ENCODE measurements around the gene EFNA3. TPM values are rescaled to one million over a fixed set of nuclear protein-coding genes. Genes with fewer than 3 reads are reported as not detected.

Gene EFNA3
- total and polyA plus RNA-seq, 9 of the 15 experiments (the other 6 are each of a cell fraction or from before 2014, with no cell fraction given), result 0.59 to 7.9 (median 4.7) TPM

DNA sequence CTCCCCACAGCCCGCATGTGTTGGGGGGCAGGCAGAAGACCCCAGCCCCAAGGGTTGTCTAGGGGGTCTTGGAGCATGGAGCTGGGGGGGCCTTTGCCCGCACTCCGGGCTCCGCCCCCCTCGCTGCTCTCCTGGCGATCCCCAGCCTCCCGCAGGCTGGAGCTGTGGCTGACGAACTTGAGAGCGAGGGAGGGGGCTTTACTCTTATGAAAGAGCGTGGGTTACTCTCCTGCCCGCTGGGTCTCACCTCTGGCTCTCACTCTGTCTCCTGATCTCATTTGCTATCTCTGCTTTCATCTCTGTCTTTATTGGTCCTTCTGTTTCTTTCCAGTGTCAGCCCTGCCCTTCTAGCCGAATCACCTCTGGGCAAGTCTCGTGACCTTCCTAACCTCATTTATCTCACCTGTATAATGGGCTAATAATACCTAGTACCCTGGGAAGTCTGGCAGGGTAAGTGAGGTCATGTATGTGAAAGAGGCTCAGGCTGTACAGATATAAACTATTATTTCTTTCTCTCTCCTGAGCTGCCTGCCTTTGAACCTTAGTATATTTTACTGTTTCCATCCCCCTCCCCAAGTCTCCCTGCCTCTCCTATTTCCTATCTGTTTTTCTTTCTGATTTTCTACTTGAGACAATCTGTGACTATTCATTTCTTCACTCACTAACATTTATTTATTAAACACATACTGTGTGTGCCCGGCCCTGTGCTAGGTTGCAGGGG, 14.4 kb upstream of the EFNA3 start (continued):
- TF ChIP-seq HDAC2 (IDR thresholded peaks at IDR 0.05) (peak; percentile 98), KLF16 (IDR thresholded peaks at IDR 0.05) (no peak), HMGN3 (IDR thresholded peaks at IDR 0.05; ENCODE audit: borderline replicate concordance, extremely low read depth, insufficient read length, low read depth, low read length) (no peak), TOE1 (IDR thresholded peaks at IDR 0.05; ENCODE audit: borderline replicate concordance) (peak; percentile 74; the same call in 1 of the 2 replicates), TOE1 (CRISPR knock-in tag; IDR thresholded peaks at IDR 0.05; ENCODE audit: borderline replicate concordance, low read depth) (no peak), MAZ (CRISPR knock-in tag; conservative IDR thresholded peaks at IDR 0.05 in 1 of 2, IDR thresholded peaks at IDR 0.05 in 1 of 2) (peak; percentile 2 to 18; a peak in 1 of 4 replicates), SETDB1 (IDR thresholded peaks at IDR 0.05; ENCODE audit: low read length) (no peak), NFATC3 (IDR thresholded peaks at IDR 0.05) (no peak), RAD51 (IDR thresholded peaks at IDR 0.05; ENCODE audit: borderline replicate concordance, low read depth) (peak; percentile 13; the same call in 1 of the 2 replicates), ERF (CRISPR knock-in tag; IDR thresholded peaks at IDR 0.05) (no peak), KDM5B (IDR thresholded peaks at IDR 0.05; ENCODE audit: insufficient replicate concordance, low read depth, low read length) (peak; percentile 28), ZNF212 (CRISPR knock-in tag; IDR thresholded peaks at IDR 0.05) (no peak), STAG1 (CRISPR knock-in tag; IDR thresholded peaks at IDR 0.05; ENCODE audit: borderline replicate concordance) (no peak), TEAD1 (CRISPR knock-in tag; IDR thresholded peaks at IDR 0.05) (no peak), TEAD2 (tag; IDR thresholded peaks at IDR 0.05) (no peak)
- TF ChIP-seq, protein P1, sequence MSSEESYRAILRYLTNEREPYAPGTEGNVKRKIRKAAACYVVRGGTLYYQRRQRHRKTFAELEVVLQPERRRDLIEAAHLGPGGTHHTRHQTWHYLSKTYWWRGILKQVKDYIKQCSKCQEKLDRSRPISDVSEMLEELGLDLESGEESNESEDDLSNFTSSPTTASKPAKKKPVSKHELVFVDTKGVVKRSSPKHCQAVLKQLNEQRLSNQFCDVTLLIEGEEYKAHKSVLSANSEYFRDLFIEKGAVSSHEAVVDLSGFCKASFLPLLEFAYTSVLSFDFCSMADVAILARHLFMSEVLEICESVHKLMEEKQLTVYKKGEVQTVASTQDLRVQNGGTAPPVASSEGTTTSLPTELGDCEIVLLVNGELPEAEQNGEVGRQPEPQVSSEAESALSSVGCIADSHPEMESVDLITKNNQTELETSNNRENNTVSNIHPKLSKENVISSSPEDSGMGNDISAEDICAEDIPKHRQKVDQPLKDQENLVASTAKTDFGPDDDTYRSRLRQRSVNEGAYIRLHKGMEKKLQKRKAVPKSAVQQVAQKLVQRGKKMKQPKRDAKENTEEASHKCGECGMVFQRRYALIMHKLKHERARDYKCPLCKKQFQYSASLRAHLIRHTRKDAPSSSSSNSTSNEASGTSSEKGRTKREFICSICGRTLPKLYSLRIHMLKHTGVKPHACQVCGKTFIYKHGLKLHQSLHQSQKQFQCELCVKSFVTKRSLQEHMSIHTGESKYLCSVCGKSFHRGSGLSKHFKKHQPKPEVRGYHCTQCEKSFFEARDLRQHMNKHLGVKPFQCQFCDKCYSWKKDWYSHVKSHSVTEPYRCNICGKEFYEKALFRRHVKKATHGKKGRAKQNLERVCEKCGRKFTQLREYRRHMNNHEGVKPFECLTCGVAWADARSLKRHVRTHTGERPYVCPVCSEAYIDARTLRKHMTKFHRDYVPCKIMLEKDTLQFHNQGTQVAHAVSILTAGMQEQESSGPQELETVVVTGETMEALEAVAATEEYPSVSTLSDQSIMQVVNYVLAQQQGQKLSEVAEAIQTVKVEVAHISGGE (CRISPR knock-in tag; IDR thresholded peaks at IDR 0.05), result 0 out of 6 replicates have a peak, but pooled peaks of 1 of the 3 experiments have one; percentile 14
- TF ChIP-seq, protein P2, sequence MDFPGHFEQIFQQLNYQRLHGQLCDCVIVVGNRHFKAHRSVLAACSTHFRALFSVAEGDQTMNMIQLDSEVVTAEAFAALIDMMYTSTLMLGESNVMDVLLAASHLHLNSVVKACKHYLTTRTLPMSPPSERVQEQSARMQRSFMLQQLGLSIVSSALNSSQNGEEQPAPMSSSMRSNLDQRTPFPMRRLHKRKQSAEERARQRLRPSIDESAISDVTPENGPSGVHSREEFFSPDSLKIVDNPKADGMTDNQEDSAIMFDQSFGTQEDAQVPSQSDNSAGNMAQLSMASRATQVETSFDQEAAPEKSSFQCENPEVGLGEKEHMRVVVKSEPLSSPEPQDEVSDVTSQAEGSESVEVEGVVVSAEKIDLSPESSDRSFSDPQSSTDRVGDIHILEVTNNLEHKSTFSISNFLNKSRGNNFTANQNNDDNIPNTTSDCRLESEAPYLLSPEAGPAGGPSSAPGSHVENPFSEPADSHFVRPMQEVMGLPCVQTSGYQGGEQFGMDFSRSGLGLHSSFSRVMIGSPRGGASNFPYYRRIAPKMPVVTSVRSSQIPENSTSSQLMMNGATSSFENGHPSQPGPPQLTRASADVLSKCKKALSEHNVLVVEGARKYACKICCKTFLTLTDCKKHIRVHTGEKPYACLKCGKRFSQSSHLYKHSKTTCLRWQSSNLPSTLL (IDR thresholded peaks at IDR 0.05), result no peak
- TF ChIP-seq, protein P3, sequence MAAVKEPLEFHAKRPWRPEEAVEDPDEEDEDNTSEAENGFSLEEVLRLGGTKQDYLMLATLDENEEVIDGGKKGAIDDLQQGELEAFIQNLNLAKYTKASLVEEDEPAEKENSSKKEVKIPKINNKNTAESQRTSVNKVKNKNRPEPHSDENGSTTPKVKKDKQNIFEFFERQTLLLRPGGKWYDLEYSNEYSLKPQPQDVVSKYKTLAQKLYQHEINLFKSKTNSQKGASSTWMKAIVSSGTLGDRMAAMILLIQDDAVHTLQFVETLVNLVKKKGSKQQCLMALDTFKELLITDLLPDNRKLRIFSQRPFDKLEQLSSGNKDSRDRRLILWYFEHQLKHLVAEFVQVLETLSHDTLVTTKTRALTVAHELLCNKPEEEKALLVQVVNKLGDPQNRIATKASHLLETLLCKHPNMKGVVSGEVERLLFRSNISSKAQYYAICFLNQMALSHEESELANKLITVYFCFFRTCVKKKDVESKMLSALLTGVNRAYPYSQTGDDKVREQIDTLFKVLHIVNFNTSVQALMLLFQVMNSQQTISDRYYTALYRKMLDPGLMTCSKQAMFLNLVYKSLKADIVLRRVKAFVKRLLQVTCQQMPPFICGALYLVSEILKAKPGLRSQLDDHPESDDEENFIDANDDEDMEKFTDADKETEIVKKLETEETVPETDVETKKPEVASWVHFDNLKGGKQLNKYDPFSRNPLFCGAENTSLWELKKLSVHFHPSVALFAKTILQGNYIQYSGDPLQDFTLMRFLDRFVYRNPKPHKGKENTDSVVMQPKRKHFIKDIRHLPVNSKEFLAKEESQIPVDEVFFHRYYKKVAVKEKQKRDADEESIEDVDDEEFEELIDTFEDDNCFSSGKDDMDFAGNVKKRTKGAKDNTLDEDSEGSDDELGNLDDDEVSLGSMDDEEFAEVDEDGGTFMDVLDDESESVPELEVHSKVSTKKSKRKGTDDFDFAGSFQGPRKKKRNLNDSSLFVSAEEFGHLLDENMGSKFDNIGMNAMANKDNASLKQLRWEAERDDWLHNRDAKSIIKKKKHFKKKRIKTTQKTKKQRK (IDR thresholded peaks at IDR 0.05; ENCODE audit: borderline replicate concordance, low read depth, low read length), result no peak
